Measurements from ENCODE around the gene GATA2. TPM values are rescaled to one million over a fixed set of nuclear protein-coding genes. Genes with fewer than 3 reads are reported as not detected.

GATA2 gene
- total RNA-seq, 1 experiment from 2014 or later, result 12.5 TPM

DNA sequence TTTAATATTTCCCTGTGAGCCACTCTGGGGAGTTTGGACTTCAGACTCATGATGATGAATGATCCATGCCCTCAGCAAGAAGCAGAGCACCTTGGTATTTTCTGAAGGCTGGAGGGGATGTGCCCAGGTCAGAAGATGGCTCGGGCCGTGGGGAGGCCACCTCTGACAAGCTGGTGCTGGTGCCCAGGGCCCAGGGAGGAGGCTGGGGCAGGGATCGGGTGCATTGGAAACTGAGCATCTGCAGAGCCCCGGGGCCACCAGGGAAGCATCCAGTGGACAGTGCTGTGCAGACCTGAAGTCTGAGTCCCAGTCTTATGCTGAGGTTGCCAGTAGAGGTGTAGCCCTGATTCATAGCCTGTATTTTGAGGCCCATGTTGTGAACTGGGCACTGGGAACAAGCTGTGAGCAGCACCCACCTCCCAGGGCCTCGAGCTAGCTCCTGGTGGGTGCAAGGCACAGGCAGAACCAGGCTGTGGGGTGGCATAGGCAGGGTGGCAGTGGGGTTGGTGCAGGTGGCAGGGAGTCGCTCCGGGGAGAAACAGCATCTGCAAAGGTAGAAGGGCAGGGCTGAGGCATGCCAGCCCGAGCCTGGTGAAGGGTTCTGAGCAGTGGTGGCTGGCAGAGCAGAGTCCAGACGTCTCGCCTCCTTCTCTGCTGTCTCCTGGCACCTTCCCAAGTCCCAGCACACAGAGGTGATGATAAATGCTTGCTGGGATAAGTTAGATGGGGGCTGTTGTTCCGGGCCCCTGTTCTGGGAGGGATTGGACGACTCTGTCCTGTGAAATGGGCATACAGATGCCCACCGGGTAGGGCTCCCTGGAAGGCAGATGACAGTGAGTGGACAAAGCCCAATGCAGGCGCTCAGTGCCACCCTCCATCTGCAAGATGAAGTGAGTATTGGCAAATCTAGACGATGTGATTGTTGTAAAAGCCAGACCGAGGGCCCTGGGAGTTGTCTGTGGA is 36.9 kb downstream of the GATA2 start:
- Mint-ChIP-seq H3K27me3 (ENCODE audit: insufficient read depth, unreplicated experiment) (peaks cover 14% of the 10 kb centered on the region), H3K27ac (ENCODE audit: unreplicated experiment) (no peak overlapping the region), H3K36me3 (ENCODE audit: insufficient read depth, unreplicated experiment) (no peaks in the 10 kb centered on the region), H3K4me1 (ENCODE audit: low read depth, unreplicated experiment) (no peaks in the 10 kb centered on the region), H3K9me3 (ENCODE audit: unreplicated experiment) (no peaks in the 10 kb centered on the region), H3K4me3 (ENCODE audit: unreplicated experiment) (no peak overlapping the region)
- intact Hi-C loops (cut with micrococcal nuclease; ENCODE audit: unreplicated experiment), result no loop called here
- Histone ChIP-seq H3K27me3 (replicated peaks; ENCODE audit: control insufficient read depth, insufficient read depth, low read length) (no peaks in the 10 kb centered on the region), H3K36me3 (ENCODE audit: control insufficient read depth, insufficient read depth, low read length) (no peaks in the 10 kb centered on the region), H3K4me3 (ENCODE audit: low read depth, low read length) (no peak overlapping the region), H3K9me3 (no peaks in the 10 kb centered on the region), H3K4me1 (no peaks in the 10 kb centered on the region)
- BruUV-seq (replicated peaks), result no TSS peak
- DNase-seq, result no peak
- ChIA-PET POLR2A (no interaction called here), CTCF (no interaction called here)
- TF ChIP-seq, protein P1, sequence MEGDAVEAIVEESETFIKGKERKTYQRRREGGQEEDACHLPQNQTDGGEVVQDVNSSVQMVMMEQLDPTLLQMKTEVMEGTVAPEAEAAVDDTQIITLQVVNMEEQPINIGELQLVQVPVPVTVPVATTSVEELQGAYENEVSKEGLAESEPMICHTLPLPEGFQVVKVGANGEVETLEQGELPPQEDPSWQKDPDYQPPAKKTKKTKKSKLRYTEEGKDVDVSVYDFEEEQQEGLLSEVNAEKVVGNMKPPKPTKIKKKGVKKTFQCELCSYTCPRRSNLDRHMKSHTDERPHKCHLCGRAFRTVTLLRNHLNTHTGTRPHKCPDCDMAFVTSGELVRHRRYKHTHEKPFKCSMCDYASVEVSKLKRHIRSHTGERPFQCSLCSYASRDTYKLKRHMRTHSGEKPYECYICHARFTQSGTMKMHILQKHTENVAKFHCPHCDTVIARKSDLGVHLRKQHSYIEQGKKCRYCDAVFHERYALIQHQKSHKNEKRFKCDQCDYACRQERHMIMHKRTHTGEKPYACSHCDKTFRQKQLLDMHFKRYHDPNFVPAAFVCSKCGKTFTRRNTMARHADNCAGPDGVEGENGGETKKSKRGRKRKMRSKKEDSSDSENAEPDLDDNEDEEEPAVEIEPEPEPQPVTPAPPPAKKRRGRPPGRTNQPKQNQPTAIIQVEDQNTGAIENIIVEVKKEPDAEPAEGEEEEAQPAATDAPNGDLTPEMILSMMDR (IDR thresholded peaks at IDR 0.05; ENCODE audit: insufficient read depth in 1 of 2, low read depth in 1 of 2, low read length in 1 of 2, severe bottlenecking in 1 of 2, unreplicated experiment in 1 of 2), result no peak

DNA sequence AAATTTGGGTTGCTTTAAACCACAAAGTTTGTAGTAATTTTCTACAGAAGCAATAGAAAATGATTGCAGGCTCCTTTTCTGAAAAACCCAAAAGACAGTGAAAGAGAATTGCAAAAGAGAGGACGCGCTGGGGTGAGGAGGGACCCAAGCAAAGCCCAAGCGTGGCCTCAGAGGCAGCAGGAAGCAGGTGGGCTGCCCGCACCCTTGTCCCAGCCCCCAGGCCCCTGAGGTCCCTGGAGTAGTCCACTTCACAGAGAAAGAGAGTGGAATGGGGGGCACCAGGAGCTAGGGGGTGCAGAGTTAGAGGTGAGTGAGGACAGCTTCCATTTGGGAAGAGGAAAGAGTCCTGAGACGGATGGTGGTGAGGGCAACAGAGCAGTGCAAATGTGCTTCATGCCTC is 37.9 kb downstream of the GATA2 start:
- BruUV-seq (replicated peaks), result no TSS peak
- TF ChIP-seq, protein P1 (IDR thresholded peaks at IDR 0.05; ENCODE audit: insufficient read depth in 1 of 2, low read depth in 1 of 2, low read length in 1 of 2, severe bottlenecking in 1 of 2, unreplicated experiment in 1 of 2), result no peak
- no peaks in the 10 kb centered on the region for H3K36me3 ChIP-seq (ENCODE audit: control insufficient read depth, insufficient read depth, low read length)
- no peak overlapping the region for H3K4me3 Mint-ChIP-seq (ENCODE audit: unreplicated experiment)
- no peaks in the 10 kb centered on the region for H3K27me3 ChIP-seq (replicated peaks; ENCODE audit: control insufficient read depth, insufficient read depth, low read length)
- H3K9me3 Mint-ChIP-seq (ENCODE audit: unreplicated experiment), result no peaks in the 10 kb centered on the region
- POLR2A ChIA-PET, result no interaction called here
- no peak for DNase-seq
- H3K4me1 Mint-ChIP-seq (ENCODE audit: low read depth, unreplicated experiment), result no peaks in the 10 kb centered on the region
- H3K36me3 Mint-ChIP-seq (ENCODE audit: insufficient read depth, unreplicated experiment), result no peaks in the 10 kb centered on the region
- H3K27ac Mint-ChIP-seq (ENCODE audit: unreplicated experiment), result no peak overlapping the region
- intact Hi-C loops (cut with micrococcal nuclease; ENCODE audit: unreplicated experiment), result no loop called here
- peaks cover 22% of the 10 kb centered on the region for H3K27me3 Mint-ChIP-seq (ENCODE audit: insufficient read depth, unreplicated experiment)
- H3K4me3 ChIP-seq (ENCODE audit: low read depth, low read length), result no peak overlapping the region
- H3K4me1 ChIP-seq, result no peaks in the 10 kb centered on the region
- CTCF ChIA-PET, result no interaction called here
- no peaks in the 10 kb centered on the region for H3K9me3 ChIP-seq

DNA sequence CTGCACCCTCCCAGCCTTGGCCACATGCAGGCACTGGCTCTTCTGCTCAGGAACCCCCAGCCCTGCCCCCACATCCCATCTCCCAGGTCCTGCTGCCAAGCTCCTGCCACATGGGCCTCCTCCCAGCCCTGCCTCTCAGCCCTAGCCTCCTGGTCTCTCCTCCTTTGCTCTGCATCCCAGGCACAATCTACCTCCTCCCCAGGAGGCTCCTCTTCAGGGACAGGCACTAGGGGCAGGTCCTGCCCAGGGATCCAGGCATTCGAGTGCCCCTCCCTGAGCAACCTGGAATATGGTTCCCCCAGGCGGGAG is 38.7 kb downstream of the GATA2 start:
- no peaks in the 10 kb centered on the region for H3K36me3 Mint-ChIP-seq (ENCODE audit: insufficient read depth, unreplicated experiment)
- Histone ChIP-seq H3K9me3 (no peaks in the 10 kb centered on the region), H3K36me3 (ENCODE audit: control insufficient read depth, insufficient read depth, low read length) (no peaks in the 10 kb centered on the region), H3K4me1 (no peaks in the 10 kb centered on the region), H3K27me3 (replicated peaks; ENCODE audit: control insufficient read depth, insufficient read depth, low read length) (no peaks in the 10 kb centered on the region), H3K4me3 (ENCODE audit: low read depth, low read length) (no peak overlapping the region)
- DNase-seq, result no peak
- H3K4me3 Mint-ChIP-seq (ENCODE audit: unreplicated experiment), result no peak overlapping the region
- ChIA-PET CTCF (no interaction called here), POLR2A (no interaction called here)
- TF ChIP-seq, protein P1 (IDR thresholded peaks at IDR 0.05; ENCODE audit: insufficient read depth in 1 of 2, low read depth in 1 of 2, low read length in 1 of 2, severe bottlenecking in 1 of 2, unreplicated experiment in 1 of 2), result no peak
- peaks cover 22% of the 10 kb centered on the region for H3K27me3 Mint-ChIP-seq (ENCODE audit: insufficient read depth, unreplicated experiment)
- no peaks in the 10 kb centered on the region for H3K4me1 Mint-ChIP-seq (ENCODE audit: low read depth, unreplicated experiment)
- no peak overlapping the region for H3K27ac Mint-ChIP-seq (ENCODE audit: unreplicated experiment)
- BruUV-seq (replicated peaks), result no TSS peak
- H3K9me3 Mint-ChIP-seq (ENCODE audit: unreplicated experiment), result no peaks in the 10 kb centered on the region
- intact Hi-C loops (cut with micrococcal nuclease; ENCODE audit: unreplicated experiment), result no loop called here

All from Caco-2 (cell line).